PC-3 (cell line): ENCODE data around the gene TNRC6B.

Experiments
- EZH2 ChIP-seq: fragments of 300-600 bp; sonication (generic); IDR thresholded peaks from one replicate; pipeline ENCODE4 v1.6.1; 2017; ENCODE audit warnings: antibody characterized with exemption, mild to moderate bottlenecking, low read length; ENCODE audit not compliant: unreplicated experiment
- EZH2phosphoT487 ChIP-seq: fragments of 300-600 bp; sonication (generic); IDR thresholded peaks from 2 replicates; pipeline ENCODE4 v1.6.1; 2018; ENCODE audit warnings: mild to moderate bottlenecking, antibody characterized with exemption, low read length, borderline replicate concordance
- TF ChIP-seq, protein P1 (sequence below): fragments of 300-600 bp; sonication (generic); conservative IDR thresholded peaks from 2 replicates; pipeline ENCODE4 v1.5.1; 2017; ENCODE audit warnings: antibody characterized with exemption, low read depth, mild to moderate bottlenecking, low read length

DNA sequence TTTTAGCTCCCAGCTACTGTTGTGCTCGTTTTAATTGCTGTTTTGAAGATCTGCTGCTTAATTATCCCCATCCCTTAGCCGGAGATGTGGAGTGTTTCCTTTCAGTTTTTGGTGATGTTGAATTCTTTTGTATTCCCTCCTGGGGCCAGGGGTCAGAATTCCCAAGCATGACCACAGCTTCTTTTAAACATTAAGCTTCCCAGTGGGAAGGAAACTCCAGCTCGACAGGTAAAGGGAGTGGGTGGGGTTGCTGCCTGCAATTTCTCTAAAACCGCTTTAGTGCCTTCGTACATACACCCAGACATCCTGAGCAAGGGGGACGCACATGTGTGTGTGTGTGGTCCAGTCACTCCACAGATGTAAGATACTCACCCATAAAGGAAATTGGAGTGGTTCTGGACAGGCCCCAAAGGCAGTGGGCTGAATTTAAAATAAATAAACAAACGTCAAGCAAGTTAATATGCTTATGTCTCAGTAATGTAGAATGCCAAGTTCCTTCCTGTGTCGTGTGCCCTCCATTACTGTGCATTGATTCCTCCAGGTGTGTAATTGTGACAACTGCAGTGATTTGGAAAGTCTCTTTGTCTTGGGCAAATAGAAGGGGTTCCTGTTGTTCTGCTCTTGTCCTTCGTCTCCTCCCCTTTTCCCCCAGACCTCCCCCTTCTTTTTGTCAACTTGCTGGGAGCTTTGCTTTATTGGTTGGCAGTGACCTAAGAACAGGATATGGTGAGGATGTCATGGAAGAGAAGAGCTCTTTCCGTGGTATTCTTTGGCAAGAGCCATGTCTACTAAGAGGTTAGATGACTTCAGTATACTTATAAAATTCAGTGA lies 149.4 kb downstream of the TNRC6B start:
- TF ChIP-seq, protein P1, sequence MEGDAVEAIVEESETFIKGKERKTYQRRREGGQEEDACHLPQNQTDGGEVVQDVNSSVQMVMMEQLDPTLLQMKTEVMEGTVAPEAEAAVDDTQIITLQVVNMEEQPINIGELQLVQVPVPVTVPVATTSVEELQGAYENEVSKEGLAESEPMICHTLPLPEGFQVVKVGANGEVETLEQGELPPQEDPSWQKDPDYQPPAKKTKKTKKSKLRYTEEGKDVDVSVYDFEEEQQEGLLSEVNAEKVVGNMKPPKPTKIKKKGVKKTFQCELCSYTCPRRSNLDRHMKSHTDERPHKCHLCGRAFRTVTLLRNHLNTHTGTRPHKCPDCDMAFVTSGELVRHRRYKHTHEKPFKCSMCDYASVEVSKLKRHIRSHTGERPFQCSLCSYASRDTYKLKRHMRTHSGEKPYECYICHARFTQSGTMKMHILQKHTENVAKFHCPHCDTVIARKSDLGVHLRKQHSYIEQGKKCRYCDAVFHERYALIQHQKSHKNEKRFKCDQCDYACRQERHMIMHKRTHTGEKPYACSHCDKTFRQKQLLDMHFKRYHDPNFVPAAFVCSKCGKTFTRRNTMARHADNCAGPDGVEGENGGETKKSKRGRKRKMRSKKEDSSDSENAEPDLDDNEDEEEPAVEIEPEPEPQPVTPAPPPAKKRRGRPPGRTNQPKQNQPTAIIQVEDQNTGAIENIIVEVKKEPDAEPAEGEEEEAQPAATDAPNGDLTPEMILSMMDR = no peak
- TF ChIP-seq EZH2 (no peak), EZH2phosphoT487 (no peak)
